HCT116 (cell line): ENCODE measurements around the gene ZFYVE16. TPM values are rescaled to one million over a fixed set of nuclear protein-coding genes. Genes with fewer than 3 reads are reported as not detected.

Experiments used
- ATAC-seq: fragments of 200-7000 bp; cut with Tn5 transposase; 2 replicates; pipeline ENCODE4 v1.9.1; 2020; ENCODE audit warnings: mild to moderate bottlenecking, moderate library complexity
- BruUV-seq: library from RNA; stranded (reverse); fragments of 400-500 nt; replicated peaks from 2 replicates; lab custom pipeline; 2021; lab: Mats Ljungman, UMichigan
- CTCF ChIA-PET: fragments of 300-600 bp; sonication (Branson Sonifier 250); formaldehyde crosslinking; loops from one replicate; lab custom pipeline; 2021; ENCODE audit warnings: antibody characterized with exemption; lab: Charles Lee
- POLR2A ChIA-PET: fragments of 300-600, 350-600 bp; sonication (Branson Sonifier 250); formaldehyde crosslinking; loops from one replicate; lab custom pipeline; 2021; ENCODE audit warnings: antibody characterized with exemption; lab: Charles Lee
- RAD21 ChIA-PET, 2 experiments: fragments of 300-600 bp; sonication (Branson Sonifier 250); formaldehyde crosslinking; loops; one replicate each; lab custom pipeline; 2023; ENCODE audit warnings: low total read pairs in 2 of 2; ENCODE audit not compliant: uncharacterized antibody in 2 of 2, unreplicated experiment in 2 of 2, low non-redundant PET in 1 of 2; lab: Charles Lee
- DNase-seq: peaks from one replicate; pipeline ENCODE4 v3.0.0-alpha.2; 2010; ENCODE audit warnings: low read depth, low spot score
- H2AFZ ChIP-seq: fragments of 200-600 bp; shearing (Covaris generic), sonication (generic); 2 replicates; pipeline ENCODE4 v1.6.1; 2017; ENCODE audit warnings: low read depth, mixed run types, mixed read lengths, antibody characterized with exemption, low read length; ENCODE audit not compliant: poor library complexity, severe bottlenecking
- H3K27ac ChIP-seq: 2 replicates; pipeline ENCODE4 v1.5.1; 2012; ENCODE audit warnings: low read depth, low read length
- H3K27me3 ChIP-seq: fragments of 200-600 bp; sonication (generic); 2 replicates; pipeline ENCODE4 v1.6.1; 2016; ENCODE audit warnings: mixed run types, low read length, mixed read lengths; ENCODE audit not compliant: insufficient read depth
- H3K36me3 ChIP-seq, 2 experiments: fragments of 200-500 bp in 1 of 2; fragments of 200-600 bp in 1 of 2; sonication (Bioruptor generic) in 1 of 2; sonication (generic) in 1 of 2; 2 replicates each; pipeline versions ENCODE4 v1.5.1 to v1.6.1; 2014 to 2016; ENCODE audit warnings: low read length in 2 of 2, inconsistent platforms in 1 of 2, mixed read lengths in 1 of 2, mixed run types in 1 of 2; ENCODE audit not compliant: insufficient read depth in 2 of 2, control insufficient read depth in 1 of 2
- H3K4me1 ChIP-seq, 2 experiments: fragments of 200-600 bp in 1 of 2; sonication (generic) in 1 of 2; 2 replicates each; pipeline versions ENCODE4 v1.5.1 to v1.6.1; 2012 to 2017; ENCODE audit warnings: low read length in 2 of 2, inconsistent platforms in 1 of 2, mild to moderate bottlenecking in 1 of 2, mixed read lengths in 1 of 2, mixed run types in 1 of 2, moderate library complexity in 1 of 2; ENCODE audit not compliant: insufficient read depth in 2 of 2, control insufficient read depth in 1 of 2
- H3K4me2 ChIP-seq: fragments of 200-600 bp; sonication (generic); 2 replicates; pipeline ENCODE4 v1.6.1; 2017; ENCODE audit warnings: mixed run types, low read length, mixed read lengths
- H3K4me3 ChIP-seq, 2 experiments: fragments of 200-600 bp in 1 of 2; sonication (generic) in 1 of 2; replicated peaks in 1 of 2; 2 replicates each; pipeline ENCODE4 v1.5.1; 2011 to 2016; ENCODE audit warnings: low read length in 2 of 2, control low read depth in 1 of 2, low read depth in 1 of 2, mild to moderate bottlenecking in 1 of 2, mixed read lengths in 1 of 2, mixed run types in 1 of 2
- H3K79me2 ChIP-seq: fragments of 200-600 bp; sonication (generic); 2 replicates; pipeline ENCODE4 v1.6.1; 2017; ENCODE audit warnings: mild to moderate bottlenecking, mixed run types, low read length, moderate library complexity, mixed read lengths; ENCODE audit not compliant: insufficient read depth
- H3K9ac ChIP-seq: fragments of 200-600 bp; sonication (generic); 2 replicates; pipeline ENCODE4 v1.6.1; 2016; ENCODE audit warnings: low read length, mixed read lengths
- H3K9me2 ChIP-seq: fragments of 200-600 bp; sonication (generic), shearing (Covaris generic); 2 replicates; pipeline ENCODE4 v1.6.1; 2017; ENCODE audit warnings: mixed run types, mild to moderate bottlenecking, moderate library complexity; ENCODE audit not compliant: insufficient read depth
- H3K9me3 ChIP-seq, 2 experiments: fragments of 200-500 bp in 1 of 2; fragments of 200-600 bp in 1 of 2; sonication (Bioruptor generic) in 1 of 2; sonication (generic) in 1 of 2; 2 replicates each; pipeline ENCODE4 v1.6.1; 2014 to 2017; ENCODE audit warnings: low read length in 2 of 2, mixed read lengths in 2 of 2, inconsistent platforms in 1 of 2, low read depth in 1 of 2, mild to moderate bottlenecking in 1 of 2, mixed run types in 1 of 2, moderate library complexity in 1 of 2; ENCODE audit not compliant: control insufficient read depth in 1 of 2, insufficient read depth in 1 of 2
- H4K20me1 ChIP-seq: fragments of 200-600 bp; sonication (generic), shearing (Covaris generic); 2 replicates; pipeline ENCODE4 v1.6.1; 2017; ENCODE audit warnings: mixed run types, mild to moderate bottlenecking, moderate library complexity; ENCODE audit not compliant: insufficient read depth
- CBX3 ChIP-seq: IDR thresholded peaks from 2 replicates; pipeline ENCODE4 v1.6.1; 2012; ENCODE audit warnings: low read depth
- CTCF ChIP-seq, 3 experiments: fragments of 200-600 bp in 1 of 3; sonication (generic) in 1 of 3; IDR thresholded peaks in 2 of 3; conservative IDR thresholded peaks in 1 of 3; 2 replicates each; pipeline ENCODE4 v1.5.1; 2012 to 2017; ENCODE audit warnings: low read depth in 2 of 3, low read length in 2 of 3, antibody characterized with exemption in 1 of 3, borderline replicate concordance in 1 of 3, control low read depth in 1 of 3, mild to moderate bottlenecking in 1 of 3, mixed read lengths in 1 of 3, mixed run types in 1 of 3, moderate library complexity in 1 of 3; ENCODE audit not compliant: insufficient read depth in 1 of 3
- EGR1 ChIP-seq: IDR thresholded peaks from 2 replicates; pipeline ENCODE4 v1.6.1; 2012; ENCODE audit warnings: low read depth
- EZH2 ChIP-seq: fragments of 200-600 bp; sonication (generic); IDR thresholded peaks from 2 replicates; pipeline ENCODE4 v1.6.1; 2017; ENCODE audit warnings: antibody characterized with exemption, mixed run types
- JUND ChIP-seq: IDR thresholded peaks from 2 replicates; pipeline ENCODE4 v1.6.1; 2012
- MAX ChIP-seq: IDR thresholded peaks from 2 replicates; pipeline ENCODE4 v1.6.1; 2012
- POLR2A ChIP-seq: IDR thresholded peaks from 2 replicates; pipeline ENCODE4 v1.7.0; 2011; ENCODE audit warnings: borderline replicate concordance; ENCODE audit not compliant: insufficient read depth, insufficient read length; ENCODE audit errors: extremely low read depth
- POLR2AphosphoS5 ChIP-seq: IDR thresholded peaks from 2 replicates; pipeline ENCODE4 v1.6.1; 2011; ENCODE audit warnings: mild to moderate bottlenecking, low read depth, low read length, moderate library complexity
- SIN3A ChIP-seq: IDR thresholded peaks from 2 replicates; pipeline ENCODE4 v1.6.1; 2012; ENCODE audit warnings: low read depth
- SP1 ChIP-seq: IDR thresholded peaks from 2 replicates; pipeline ENCODE4 v1.6.1; 2012; ENCODE audit warnings: low read depth
- SRF ChIP-seq: IDR thresholded peaks from 2 replicates; pipeline ENCODE4 v1.6.1; 2012; ENCODE audit warnings: low read depth
- TCF7L2 ChIP-seq: IDR thresholded peaks from 2 replicates; pipeline ENCODE4 v1.7.0; 2011; ENCODE audit warnings: borderline replicate concordance, inconsistent platforms; ENCODE audit not compliant: insufficient read depth, insufficient read length; ENCODE audit errors: extremely low read depth
- ZBTB33 ChIP-seq: IDR thresholded peaks from 2 replicates; pipeline ENCODE4 v1.6.1; 2011; ENCODE audit warnings: mild to moderate bottlenecking, low read length, moderate library complexity; ENCODE audit not compliant: insufficient replicate concordance; ENCODE audit errors: extremely low read depth
- ZFX ChIP-seq: fragments of 450-650 bp; IDR thresholded peaks from 2 replicates; pipeline ENCODE4 v1.6.1; 2017
- ZNF274 ChIP-seq: fragments of 200-500 bp; sonication (Bioruptor generic); IDR thresholded peaks from 2 replicates; pipeline ENCODE4 v1.6.1; 2014; ENCODE audit warnings: mild to moderate bottlenecking, low read depth, low read length, inconsistent platforms
- intact Hi-C: fragments of 100-400 bp; cut with micrococcal nuclease; formaldehyde crosslinking; loops from 2 replicates; pipeline ENCODE4 v1.10.0; 2022
- total RNA-seq: library from RNA; stranded (reverse); gene quantifications from one replicate; pipeline ENCODE4 v1.2.1, GENCODE V29; 2021; ENCODE audit not compliant: unreplicated experiment
- TF ChIP-seq, protein P1 (sequence below): IDR thresholded peaks from 2 replicates; pipeline ENCODE4 v1.6.1; 2012; ENCODE audit warnings: low read depth

The ZFYVE16 gene
- total RNA-seq, 1 experiment from 2014 or later: 24.2 TPM

- TF ChIP-seq POLR2A: no peak
- TF ChIP-seq ZBTB33: no peak
- no peak for TF ChIP-seq SP1
- no peak for TF ChIP-seq EZH2
- TF ChIP-seq EGR1: no peak
- TF ChIP-seq CTCF (IDR thresholded peaks at IDR 0.05 in 2 of 3, conservative IDR thresholded peaks at IDR 0.05 in 1 of 3; ENCODE audit: borderline replicate concordance in 1 of 3, insufficient read depth in 1 of 3, low read depth in 2 of 3, low read length in 2 of 3): no peak
- TF ChIP-seq SIN3A: no peak
- no peak for TF ChIP-seq POLR2AphosphoS5
- TF ChIP-seq CBX3: no peak
- TF ChIP-seq, all 23 proteins: peak for 0
Observed at GRCh38 chr5:80368661-80369480, 39.0 kb upstream of the ZFYVE16 start (continued).

- ATAC-seq (no peak), DNase-seq (no peak)
- no peaks in the 10 kb centered on the region for H3K4me1 ChIP-seq
- RAD21 ChIA-PET: no interaction called here
- no peaks in the 10 kb centered on the region for H3K36me3 ChIP-seq
- POLR2A ChIA-PET: no interaction called here
- no peak overlapping the region for H3K27ac ChIP-seq
- H3K9ac ChIP-seq: no peak overlapping the region
- CTCF ChIA-PET: no interaction called here
- no peak overlapping the region for H2AFZ ChIP-seq
- intact Hi-C loops: no loop called here
- no peaks in the 10 kb centered on the region for H3K9me2 ChIP-seq
- BruUV-seq: no TSS peak
- no peak overlapping the region for H3K4me2 ChIP-seq
- H4K20me1 ChIP-seq: no peaks in the 10 kb centered on the region
- no peak overlapping the region for H3K4me3 ChIP-seq
- no peaks in the 10 kb centered on the region for H3K27me3 ChIP-seq
- no peaks in the 10 kb centered on the region for H3K9me3 ChIP-seq
- H3K79me2 ChIP-seq: no peaks in the 10 kb centered on the region
- TF ChIP-seq ZFX: no peak
- TF ChIP-seq POLR2A: no peak
- no peak for TF ChIP-seq EGR1
- TF ChIP-seq JUND: no peak
- no peak for TF ChIP-seq MAX
- TF ChIP-seq SRF: no peak
- no peak for TF ChIP-seq ZNF274
- TF ChIP-seq, protein P1, sequence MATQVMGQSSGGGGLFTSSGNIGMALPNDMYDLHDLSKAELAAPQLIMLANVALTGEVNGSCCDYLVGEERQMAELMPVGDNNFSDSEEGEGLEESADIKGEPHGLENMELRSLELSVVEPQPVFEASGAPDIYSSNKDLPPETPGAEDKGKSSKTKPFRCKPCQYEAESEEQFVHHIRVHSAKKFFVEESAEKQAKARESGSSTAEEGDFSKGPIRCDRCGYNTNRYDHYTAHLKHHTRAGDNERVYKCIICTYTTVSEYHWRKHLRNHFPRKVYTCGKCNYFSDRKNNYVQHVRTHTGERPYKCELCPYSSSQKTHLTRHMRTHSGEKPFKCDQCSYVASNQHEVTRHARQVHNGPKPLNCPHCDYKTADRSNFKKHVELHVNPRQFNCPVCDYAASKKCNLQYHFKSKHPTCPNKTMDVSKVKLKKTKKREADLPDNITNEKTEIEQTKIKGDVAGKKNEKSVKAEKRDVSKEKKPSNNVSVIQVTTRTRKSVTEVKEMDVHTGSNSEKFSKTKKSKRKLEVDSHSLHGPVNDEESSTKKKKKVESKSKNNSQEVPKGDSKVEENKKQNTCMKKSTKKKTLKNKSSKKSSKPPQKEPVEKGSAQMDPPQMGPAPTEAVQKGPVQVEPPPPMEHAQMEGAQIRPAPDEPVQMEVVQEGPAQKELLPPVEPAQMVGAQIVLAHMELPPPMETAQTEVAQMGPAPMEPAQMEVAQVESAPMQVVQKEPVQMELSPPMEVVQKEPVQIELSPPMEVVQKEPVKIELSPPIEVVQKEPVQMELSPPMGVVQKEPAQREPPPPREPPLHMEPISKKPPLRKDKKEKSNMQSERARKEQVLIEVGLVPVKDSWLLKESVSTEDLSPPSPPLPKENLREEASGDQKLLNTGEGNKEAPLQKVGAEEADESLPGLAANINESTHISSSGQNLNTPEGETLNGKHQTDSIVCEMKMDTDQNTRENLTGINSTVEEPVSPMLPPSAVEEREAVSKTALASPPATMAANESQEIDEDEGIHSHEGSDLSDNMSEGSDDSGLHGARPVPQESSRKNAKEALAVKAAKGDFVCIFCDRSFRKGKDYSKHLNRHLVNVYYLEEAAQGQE: no peak
- TF ChIP-seq TCF7L2: no peak
Observed at GRCh38 chr5:80369521-80369920, 38.3 kb upstream of the ZFYVE16 start.
